ENCODE results near the gene TIGD3.

The TIGD3 gene

GRCh38 chr11:65394125-65394536 is 39.6 kb downstream of the TIGD3 start:
- peaks cover 6% of the 10 kb centered on the region for H3K4me1 ChIP-seq (ENCODE audit: low read length)
- H3K27ac ChIP-seq (ENCODE audit: low read length): no peak overlapping the region
- no peaks in the 10 kb centered on the region for H3K36me3 ChIP-seq (replicated peaks; ENCODE audit: insufficient read depth, low read length)
- H2AFZ ChIP-seq (ENCODE audit: low read length): no peak overlapping the region
- H3K9me3 ChIP-seq (replicated peaks; ENCODE audit: insufficient read depth, low read length): no peaks in the 10 kb centered on the region
- no peaks in the 10 kb centered on the region for H3K27me3 ChIP-seq (replicated peaks; ENCODE audit: insufficient read depth, low read length)
- H3K9me2 ChIP-seq (replicated peaks; ENCODE audit: insufficient read depth, low read length): no peaks in the 10 kb centered on the region
- no peak for TF ChIP-seq CTCF (IDR thresholded peaks at IDR 0.05; ENCODE audit: low read length)
- no peak for TF ChIP-seq EZH2phosphoT487 (IDR thresholded peaks at IDR 0.05; ENCODE audit: low read length)
- H3F3A ChIP-seq (ENCODE audit: insufficient read depth, low read length): no peaks in the 10 kb centered on the region
- H3K4me3 ChIP-seq (ENCODE audit: low read length): no peak overlapping the region
- DNase-seq: no peak
- no peak overlapping the region for H3K9ac ChIP-seq (ENCODE audit: low read length)
- no peaks in the 10 kb centered on the region for H4K20me1 ChIP-seq (ENCODE audit: insufficient read depth, low read length)
- H3K4me2 ChIP-seq (ENCODE audit: low read depth, low read length): no peak overlapping the region
- peaks cover 52% of the 10 kb centered on the region for H3K79me2 ChIP-seq (ENCODE audit: low read length)

- Histone ChIP-seq H3K4me3 (ENCODE audit: low read length) (no peak overlapping the region), H3K36me3 (replicated peaks; ENCODE audit: insufficient read depth, low read length) (no peaks in the 10 kb centered on the region), H3K9ac (ENCODE audit: low read length) (no peak overlapping the region), H3K9me3 (replicated peaks; ENCODE audit: insufficient read depth, low read length) (no peaks in the 10 kb centered on the region), H3K27me3 (replicated peaks; ENCODE audit: insufficient read depth, low read length) (no peaks in the 10 kb centered on the region), H4K20me1 (ENCODE audit: insufficient read depth, low read length) (no peaks in the 10 kb centered on the region), H3K4me1 (ENCODE audit: low read length) (no peaks in the 10 kb centered on the region), H3K79me2 (ENCODE audit: low read length) (peaks cover 33% of the 10 kb centered on the region), H3K9me2 (replicated peaks; ENCODE audit: insufficient read depth, low read length) (no peaks in the 10 kb centered on the region), H2AFZ (ENCODE audit: low read length) (no peak overlapping the region), H3K27ac (ENCODE audit: low read length) (no peak overlapping the region), H3F3A (ENCODE audit: insufficient read depth, low read length) (no peaks in the 10 kb centered on the region), H3K4me2 (ENCODE audit: low read depth, low read length) (no peak overlapping the region)
- no peak for DNase-seq
- TF ChIP-seq CTCF (IDR thresholded peaks at IDR 0.05; ENCODE audit: low read length) (no peak), EZH2phosphoT487 (IDR thresholded peaks at IDR 0.05; ENCODE audit: low read length) (no peak), EZH2 (optimal IDR thresholded peaks at IDR 0.05; ENCODE audit: low read depth, low read length) (no peak)
Measured at GRCh38 chr11:65395961-65396530, 41.5 kb downstream of the TIGD3 start.

GRCh38 chr11:65396769-65397745 is 42.5 kb downstream of the TIGD3 start:
- Histone ChIP-seq H3K79me2 (ENCODE audit: low read length) (peaks cover 25% of the 10 kb centered on the region), H3K9me2 (replicated peaks; ENCODE audit: insufficient read depth, low read length) (no peaks in the 10 kb centered on the region), H3K27me3 (replicated peaks; ENCODE audit: insufficient read depth, low read length) (no peaks in the 10 kb centered on the region), H3K9me3 (replicated peaks; ENCODE audit: insufficient read depth, low read length) (no peaks in the 10 kb centered on the region), H3K36me3 (replicated peaks; ENCODE audit: insufficient read depth, low read length) (no peaks in the 10 kb centered on the region), H3K4me2 (ENCODE audit: low read depth, low read length) (no peak overlapping the region), H3K4me3 (ENCODE audit: low read length) (no peak overlapping the region), H4K20me1 (ENCODE audit: insufficient read depth, low read length) (no peaks in the 10 kb centered on the region), H3K4me1 (ENCODE audit: low read length) (no peaks in the 10 kb centered on the region), H2AFZ (ENCODE audit: low read length) (no peak overlapping the region), H3F3A (ENCODE audit: insufficient read depth, low read length) (no peaks in the 10 kb centered on the region), H3K9ac (ENCODE audit: low read length) (no peak overlapping the region), H3K27ac (ENCODE audit: low read length) (no peak overlapping the region)
- no peak for TF ChIP-seq EZH2 (optimal IDR thresholded peaks at IDR 0.05; ENCODE audit: low read depth, low read length)
- TF ChIP-seq CTCF (IDR thresholded peaks at IDR 0.05; ENCODE audit: low read length): no peak
- no peak for TF ChIP-seq EZH2phosphoT487 (IDR thresholded peaks at IDR 0.05; ENCODE audit: low read length)
- no peak for DNase-seq

Data from MM.1S (cell line).